Measurements from ENCODE around the gene QRICH1.

DNA sequence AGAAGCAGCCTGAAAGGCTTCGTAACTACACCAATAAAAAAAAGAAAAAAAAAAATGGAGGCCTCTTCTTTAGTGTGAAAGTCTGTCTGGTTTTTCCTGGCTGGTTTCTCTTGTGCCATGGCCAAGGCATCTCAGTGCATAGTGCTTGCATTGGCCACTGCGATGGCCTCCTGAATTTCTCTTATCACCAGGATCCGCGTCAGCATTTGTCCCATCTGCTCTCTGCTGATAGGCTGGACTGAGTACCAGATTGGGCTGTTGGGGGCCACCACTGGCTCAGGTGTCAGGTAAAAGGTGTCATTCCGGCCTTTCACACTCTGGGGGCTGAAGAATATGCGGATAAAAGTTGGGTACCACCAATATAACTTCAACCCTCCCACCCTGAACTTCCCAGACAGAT lies 63.5 kb downstream of the QRICH1 start:
- no peak for TF ChIP-seq POLR2A (IDR thresholded peaks at IDR 0.05)
- TF ChIP-seq, protein P1, sequence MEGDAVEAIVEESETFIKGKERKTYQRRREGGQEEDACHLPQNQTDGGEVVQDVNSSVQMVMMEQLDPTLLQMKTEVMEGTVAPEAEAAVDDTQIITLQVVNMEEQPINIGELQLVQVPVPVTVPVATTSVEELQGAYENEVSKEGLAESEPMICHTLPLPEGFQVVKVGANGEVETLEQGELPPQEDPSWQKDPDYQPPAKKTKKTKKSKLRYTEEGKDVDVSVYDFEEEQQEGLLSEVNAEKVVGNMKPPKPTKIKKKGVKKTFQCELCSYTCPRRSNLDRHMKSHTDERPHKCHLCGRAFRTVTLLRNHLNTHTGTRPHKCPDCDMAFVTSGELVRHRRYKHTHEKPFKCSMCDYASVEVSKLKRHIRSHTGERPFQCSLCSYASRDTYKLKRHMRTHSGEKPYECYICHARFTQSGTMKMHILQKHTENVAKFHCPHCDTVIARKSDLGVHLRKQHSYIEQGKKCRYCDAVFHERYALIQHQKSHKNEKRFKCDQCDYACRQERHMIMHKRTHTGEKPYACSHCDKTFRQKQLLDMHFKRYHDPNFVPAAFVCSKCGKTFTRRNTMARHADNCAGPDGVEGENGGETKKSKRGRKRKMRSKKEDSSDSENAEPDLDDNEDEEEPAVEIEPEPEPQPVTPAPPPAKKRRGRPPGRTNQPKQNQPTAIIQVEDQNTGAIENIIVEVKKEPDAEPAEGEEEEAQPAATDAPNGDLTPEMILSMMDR (IDR thresholded peaks at IDR 0.05) = no peak
